ENCODE data around the gene ATP11B. TPM values are rescaled to one million over a fixed set of nuclear protein-coding genes. Genes with fewer than 3 reads are reported as not detected.

The ATP11B gene
- total RNA-seq, 2 experiments from 2014 or later: 139 to 143 TPM

GRCh38 chr3:182954553-182955235 is 161.4 kb downstream of the ATP11B start:
- Mint-ChIP-seq H3K27me3 (no peaks in the 10 kb centered on the region), H3K9me3 (no peaks in the 10 kb centered on the region), H3K4me1 (ENCODE audit: low read depth) (peaks cover under 1% of the 10 kb centered on the region), H3K4me3 (no peak overlapping the region), H3K36me3 (ENCODE audit: low read depth) (peaks cover 49% of the 10 kb centered on the region), H3K27ac (no peak overlapping the region)
- TF ChIP-seq, protein P1, sequence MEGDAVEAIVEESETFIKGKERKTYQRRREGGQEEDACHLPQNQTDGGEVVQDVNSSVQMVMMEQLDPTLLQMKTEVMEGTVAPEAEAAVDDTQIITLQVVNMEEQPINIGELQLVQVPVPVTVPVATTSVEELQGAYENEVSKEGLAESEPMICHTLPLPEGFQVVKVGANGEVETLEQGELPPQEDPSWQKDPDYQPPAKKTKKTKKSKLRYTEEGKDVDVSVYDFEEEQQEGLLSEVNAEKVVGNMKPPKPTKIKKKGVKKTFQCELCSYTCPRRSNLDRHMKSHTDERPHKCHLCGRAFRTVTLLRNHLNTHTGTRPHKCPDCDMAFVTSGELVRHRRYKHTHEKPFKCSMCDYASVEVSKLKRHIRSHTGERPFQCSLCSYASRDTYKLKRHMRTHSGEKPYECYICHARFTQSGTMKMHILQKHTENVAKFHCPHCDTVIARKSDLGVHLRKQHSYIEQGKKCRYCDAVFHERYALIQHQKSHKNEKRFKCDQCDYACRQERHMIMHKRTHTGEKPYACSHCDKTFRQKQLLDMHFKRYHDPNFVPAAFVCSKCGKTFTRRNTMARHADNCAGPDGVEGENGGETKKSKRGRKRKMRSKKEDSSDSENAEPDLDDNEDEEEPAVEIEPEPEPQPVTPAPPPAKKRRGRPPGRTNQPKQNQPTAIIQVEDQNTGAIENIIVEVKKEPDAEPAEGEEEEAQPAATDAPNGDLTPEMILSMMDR (IDR thresholded peaks at IDR 0.05): no peak
- no peaks in the 10 kb centered on the region for H3K9me3 ChIP-seq (ENCODE audit: control insufficient read depth in 1 of 2, insufficient read depth in 1 of 2, low read length in 2 of 2)
- peaks cover 7% of the 10 kb centered on the region for H3K36me3 ChIP-seq (ENCODE audit: insufficient read depth, low read length)
- no peaks in the 10 kb centered on the region for H3K27me3 ChIP-seq (ENCODE audit: control insufficient read depth in 1 of 2, insufficient read depth in 2 of 2, low read length in 2 of 2)
- DNase-seq (no peak), ATAC-seq (ENCODE audit: poor library complexity) (no peak)
- ChIA-PET POLR2A (no interaction called here), CTCF (no interaction called here)
- H3K27ac ChIP-seq (ENCODE audit: low read depth in 1 of 2, low read length in 2 of 2): no peak overlapping the region
- no peaks in the 10 kb centered on the region for H3K4me1 ChIP-seq (ENCODE audit: insufficient read depth, low read length)
- intact Hi-C loops (cut with DNase I, micrococcal nuclease): no loop called here
- no peak overlapping the region for H3K4me3 ChIP-seq (ENCODE audit: low read length)

GRCh38 chr3:182957226-182957625 is 163.9 kb downstream of the ATP11B start:
- ChIA-PET CTCF (no interaction called here), POLR2A (interaction anchor here (0.7 kb wide), 1 partner anchor 37 kb away, joined by 3 read pairs; no protein-coding TSS in a partner anchor)
- intact Hi-C loops (cut with DNase I, micrococcal nuclease): no loop called here

DNA sequence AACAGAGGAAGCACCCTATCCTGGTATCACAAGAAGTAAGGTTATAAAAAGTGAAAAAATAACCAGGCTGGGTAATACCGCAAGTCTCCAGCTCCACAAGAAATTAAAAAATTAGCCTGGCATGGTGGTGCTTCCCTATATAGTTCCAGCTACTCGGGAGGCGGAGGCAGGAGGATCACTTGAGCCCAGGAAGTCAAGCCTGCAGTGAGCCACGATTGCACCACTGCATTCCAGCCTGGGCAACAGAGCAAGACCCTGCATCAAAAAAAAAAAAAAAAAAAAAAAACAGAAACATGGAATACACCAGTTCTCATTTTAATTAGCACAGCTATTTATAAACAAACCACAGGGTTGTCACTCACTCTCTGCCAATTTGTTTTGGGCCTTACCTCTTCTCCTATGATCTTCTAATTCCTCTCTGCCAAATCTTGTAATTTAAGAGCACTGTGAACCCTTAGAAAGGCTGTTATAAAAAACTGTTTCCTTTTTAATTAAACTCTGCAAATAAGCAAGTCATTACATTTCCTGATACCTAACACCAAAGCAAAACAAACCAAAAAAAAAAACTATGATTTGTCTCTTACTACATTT is 164.5 kb downstream of the ATP11B start:
- no peaks in the 10 kb centered on the region for H3K9me3 Mint-ChIP-seq
- H3K4me1 Mint-ChIP-seq (ENCODE audit: low read depth): peaks cover 17% of the 10 kb centered on the region
- no peaks in the 10 kb centered on the region for H3K9me3 ChIP-seq (ENCODE audit: control insufficient read depth in 1 of 2, insufficient read depth in 1 of 2, low read length in 2 of 2)
- H3K36me3 Mint-ChIP-seq (ENCODE audit: low read depth): peaks cover 67% of the 10 kb centered on the region
- DNase-seq (no peak), ATAC-seq (ENCODE audit: poor library complexity) (no peak)
- TF ChIP-seq, protein P1 (IDR thresholded peaks at IDR 0.05): no peak
- no peaks in the 10 kb centered on the region for H3K27me3 Mint-ChIP-seq
- ChIA-PET POLR2A (interaction anchor here (0.7 kb wide), 1 partner anchor 38 kb away, joined by 3 read pairs; no protein-coding TSS in a partner anchor), CTCF (no interaction called here)
- intact Hi-C loops (cut with DNase I, micrococcal nuclease): no loop called here
- no peaks in the 10 kb centered on the region for H3K27me3 ChIP-seq (ENCODE audit: control insufficient read depth in 1 of 2, insufficient read depth in 2 of 2, low read length in 2 of 2)
- no peak overlapping the region for H3K4me3 Mint-ChIP-seq
- no peak overlapping the region for H3K27ac Mint-ChIP-seq
- no peak overlapping the region for H3K27ac ChIP-seq (ENCODE audit: low read depth in 1 of 2, low read length in 2 of 2)
- no peak overlapping the region for H3K4me3 ChIP-seq (ENCODE audit: low read length)
- H3K4me1 ChIP-seq (ENCODE audit: insufficient read depth, low read length): no peaks in the 10 kb centered on the region
- H3K36me3 ChIP-seq (ENCODE audit: insufficient read depth, low read length): peaks cover 15% of the 10 kb centered on the region

More at GRCh38 chr3:182957226-182957625, 163.9 kb downstream of the ATP11B start:
- H3K4me3 ChIP-seq (ENCODE audit: low read length): no peak overlapping the region
- H3K27me3 ChIP-seq (ENCODE audit: control insufficient read depth in 1 of 2, insufficient read depth in 2 of 2, low read length in 2 of 2): no peaks in the 10 kb centered on the region
- DNase-seq (no peak), ATAC-seq (ENCODE audit: poor library complexity) (no peak)
- H3K9me3 ChIP-seq (ENCODE audit: control insufficient read depth in 1 of 2, insufficient read depth in 1 of 2, low read length in 2 of 2): no peaks in the 10 kb centered on the region
- Mint-ChIP-seq H3K9me3 (no peaks in the 10 kb centered on the region), H3K4me3 (no peak overlapping the region), H3K4me1 (ENCODE audit: low read depth) (peaks cover 12% of the 10 kb centered on the region), H3K27me3 (no peaks in the 10 kb centered on the region), H3K36me3 (ENCODE audit: low read depth) (peaks cover 67% of the 10 kb centered on the region), H3K27ac (no peak overlapping the region)
- H3K36me3 ChIP-seq (ENCODE audit: insufficient read depth, low read length): peaks cover 17% of the 10 kb centered on the region
- TF ChIP-seq, protein P1 (IDR thresholded peaks at IDR 0.05): no peak
- no peaks in the 10 kb centered on the region for H3K4me1 ChIP-seq (ENCODE audit: insufficient read depth, low read length)
- no peak overlapping the region for H3K27ac ChIP-seq (ENCODE audit: low read depth in 1 of 2, low read length in 2 of 2)
